OCI-LY7 (cell line): ENCODE results near the gene LAIR2. TPM values are rescaled to one million over a fixed set of nuclear protein-coding genes. Genes with fewer than 3 reads are reported as not detected.

ENCODE experiments used
- BruUV-seq: library from RNA; stranded (reverse); fragments of 400-500 nt; replicated peaks from 2 replicates; lab custom pipeline; 2021; lab: Mats Ljungman, UMichigan
- CTCF ChIA-PET: fragments of 300-600 bp; sonication (Branson Sonifier 250); formaldehyde crosslinking; loops from one replicate; lab custom pipeline; 2022; ENCODE audit warnings: antibody characterized with exemption; ENCODE audit not compliant: unreplicated experiment; lab: Charles Lee
- POLR2A ChIA-PET: fragments of 300-600 bp; sonication (Branson Sonifier 250); formaldehyde crosslinking; loops from one replicate; lab custom pipeline; 2022; ENCODE audit warnings: antibody characterized with exemption; lab: Charles Lee
- DNase-seq: peaks from one replicate; pipeline ENCODE4 v3.0.0-alpha.2; 2015; ENCODE audit warnings: low spot score
- H2AFZ ChIP-seq: fragments of 200-600 bp; sonication (generic), shearing (Covaris generic); 2 replicates; pipeline ENCODE4 v1.6.1; 2014; ENCODE audit warnings: mild to moderate bottlenecking, antibody characterized with exemption, low read length, moderate library complexity
- H3K27ac ChIP-seq: fragments of 200-600 bp; sonication (generic); 2 replicates; pipeline ENCODE4 v1.5.1; 2014; ENCODE audit warnings: mixed run types, low read depth, mild to moderate bottlenecking, moderate library complexity, low read length, inconsistent platforms; ENCODE audit not compliant: poor library complexity, severe bottlenecking
- H3K36me3 ChIP-seq: fragments of 200-600 bp; sonication (generic); 2 replicates; pipeline ENCODE4 v1.6.1; 2014; ENCODE audit warnings: mild to moderate bottlenecking, antibody characterized with exemption, low read length, moderate library complexity, mixed read lengths; ENCODE audit not compliant: insufficient read depth
- H3K4me1 ChIP-seq: fragments of 200-600 bp; sonication (generic); 2 replicates; pipeline ENCODE4 v1.5.1; 2014; ENCODE audit warnings: mild to moderate bottlenecking, low read length; ENCODE audit not compliant: insufficient read depth, poor library complexity, severe bottlenecking
- H3K4me2 ChIP-seq: fragments of 200-600 bp; sonication (generic); 2 replicates; pipeline ENCODE4 v1.6.1; 2014; ENCODE audit warnings: mild to moderate bottlenecking, low read length
- H3K4me3 ChIP-seq: fragments of 200-600 bp; sonication (generic); 2 replicates; pipeline ENCODE4 v1.5.1; 2014; ENCODE audit warnings: mild to moderate bottlenecking, low read depth, low read length; ENCODE audit not compliant: poor library complexity, severe bottlenecking
- H3K79me2 ChIP-seq: fragments of 200-600 bp; sonication (generic); 2 replicates; pipeline ENCODE4 v1.6.1; 2016; ENCODE audit warnings: low read depth, mild to moderate bottlenecking, low read length, moderate library complexity, mixed read lengths; ENCODE audit not compliant: insufficient read depth
- H3K9me2 ChIP-seq: fragments of 200-600 bp; sonication (generic); 2 replicates; pipeline ENCODE4 v1.6.1; 2016; ENCODE audit warnings: mild to moderate bottlenecking, low read length, mixed read lengths; ENCODE audit not compliant: insufficient read depth
- H3K9me3 ChIP-seq: fragments of 200-600 bp; sonication (generic); 2 replicates; pipeline ENCODE4 v1.6.1; 2014; ENCODE audit warnings: mild to moderate bottlenecking, mixed run types, low read length, mixed read lengths
- H4K20me1 ChIP-seq: fragments of 200-600 bp; sonication (generic); 2 replicates; pipeline ENCODE4 v1.6.1; 2014; ENCODE audit warnings: mild to moderate bottlenecking, antibody characterized with exemption, low read length, moderate library complexity, mixed read lengths; ENCODE audit not compliant: insufficient read depth
- EZH2phosphoT487 ChIP-seq: fragments of 200-600 bp; sonication (generic); IDR thresholded peaks from 2 replicates; pipeline ENCODE4 v1.6.1; 2018; ENCODE audit warnings: low read depth, borderline replicate concordance, mild to moderate bottlenecking, mixed run types, antibody characterized with exemption, low read length, moderate library complexity, mixed read lengths
- intact Hi-C: fragments of 100-400 bp; cut with micrococcal nuclease; formaldehyde crosslinking; loops from one replicate; pipeline ENCODE4 v1.10.0; 2022; ENCODE audit not compliant: unreplicated experiment
- total RNA-seq, 2 experiments: library from RNA; depleted of rRNA in 1 of 2; stranded (reverse); fragments of >200 nt in 1 of 2; shearing (Covaris generic) in 1 of 2; gene quantifications; 2 replicates each; pipeline ENCODE4 v1.2.3, GENCODE V29; 2014 to 2022
- TF ChIP-seq, protein P1 (sequence below): fragments of 200-600 bp; sonication (generic); conservative IDR thresholded peaks from 2 replicates; pipeline ENCODE4 v1.5.1; 2014; ENCODE audit warnings: mild to moderate bottlenecking, antibody characterized with exemption, low read length, moderate library complexity, mixed read lengths

LAIR2 gene
- total RNA-seq, 2 experiments from 2014 or later = not detected

DNA sequence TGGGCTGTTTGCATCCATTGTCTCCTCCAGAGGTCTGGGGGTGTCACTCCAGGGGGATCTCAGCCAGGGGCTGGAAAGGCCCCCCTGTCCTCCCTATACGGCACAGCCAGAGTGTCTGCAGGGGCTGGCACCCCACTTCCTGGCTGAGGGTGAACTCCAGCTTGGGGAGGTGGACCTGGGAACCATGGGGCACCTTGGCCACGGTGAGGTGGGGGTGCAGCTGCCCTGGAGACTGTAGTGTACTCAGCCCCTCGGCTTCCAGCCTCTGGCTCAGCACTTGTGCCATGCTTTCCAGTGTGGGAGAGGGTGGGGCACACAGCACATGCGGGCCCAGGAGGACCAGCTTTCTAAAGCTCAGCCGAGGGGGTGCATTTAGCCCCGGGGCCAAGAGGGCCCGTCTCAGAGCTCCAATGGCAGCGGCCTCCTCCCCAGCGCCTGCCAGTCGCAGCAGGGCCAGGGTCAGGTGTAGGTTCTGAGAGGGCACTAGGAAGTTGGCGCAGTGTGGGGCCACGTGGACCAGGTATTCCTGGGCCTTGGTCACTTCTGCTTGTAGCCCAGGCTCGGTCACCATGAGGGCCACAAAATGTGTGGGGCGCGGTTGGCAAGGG, 40.5 kb upstream of the LAIR2 start:
- ChIA-PET CTCF (no interaction called here), POLR2A (no interaction called here)
- Histone ChIP-seq H3K4me1 (peaks cover 20% of the 10 kb centered on the region), H3K4me2 (peak overlapping the region; percentile 88), H3K9me3 (no peaks in the 10 kb centered on the region), H3K36me3 (peaks cover 54% of the 10 kb centered on the region), H3K4me3 (peak overlapping the region; percentile 76), H3K9me2 (no peaks in the 10 kb centered on the region), H2AFZ (no peak overlapping the region), H4K20me1 (no peaks in the 10 kb centered on the region; the same call in 1 of the 2 replicates), H3K27ac (peak overlapping the region; percentile 92), H3K79me2 (no peaks in the 10 kb centered on the region)
- no peak for TF ChIP-seq EZH2phosphoT487
- TF ChIP-seq, protein P1, sequence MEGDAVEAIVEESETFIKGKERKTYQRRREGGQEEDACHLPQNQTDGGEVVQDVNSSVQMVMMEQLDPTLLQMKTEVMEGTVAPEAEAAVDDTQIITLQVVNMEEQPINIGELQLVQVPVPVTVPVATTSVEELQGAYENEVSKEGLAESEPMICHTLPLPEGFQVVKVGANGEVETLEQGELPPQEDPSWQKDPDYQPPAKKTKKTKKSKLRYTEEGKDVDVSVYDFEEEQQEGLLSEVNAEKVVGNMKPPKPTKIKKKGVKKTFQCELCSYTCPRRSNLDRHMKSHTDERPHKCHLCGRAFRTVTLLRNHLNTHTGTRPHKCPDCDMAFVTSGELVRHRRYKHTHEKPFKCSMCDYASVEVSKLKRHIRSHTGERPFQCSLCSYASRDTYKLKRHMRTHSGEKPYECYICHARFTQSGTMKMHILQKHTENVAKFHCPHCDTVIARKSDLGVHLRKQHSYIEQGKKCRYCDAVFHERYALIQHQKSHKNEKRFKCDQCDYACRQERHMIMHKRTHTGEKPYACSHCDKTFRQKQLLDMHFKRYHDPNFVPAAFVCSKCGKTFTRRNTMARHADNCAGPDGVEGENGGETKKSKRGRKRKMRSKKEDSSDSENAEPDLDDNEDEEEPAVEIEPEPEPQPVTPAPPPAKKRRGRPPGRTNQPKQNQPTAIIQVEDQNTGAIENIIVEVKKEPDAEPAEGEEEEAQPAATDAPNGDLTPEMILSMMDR = no peak
- intact Hi-C loops = no loop called here
- no TSS peak for BruUV-seq
- DNase-seq = no peak

DNA sequence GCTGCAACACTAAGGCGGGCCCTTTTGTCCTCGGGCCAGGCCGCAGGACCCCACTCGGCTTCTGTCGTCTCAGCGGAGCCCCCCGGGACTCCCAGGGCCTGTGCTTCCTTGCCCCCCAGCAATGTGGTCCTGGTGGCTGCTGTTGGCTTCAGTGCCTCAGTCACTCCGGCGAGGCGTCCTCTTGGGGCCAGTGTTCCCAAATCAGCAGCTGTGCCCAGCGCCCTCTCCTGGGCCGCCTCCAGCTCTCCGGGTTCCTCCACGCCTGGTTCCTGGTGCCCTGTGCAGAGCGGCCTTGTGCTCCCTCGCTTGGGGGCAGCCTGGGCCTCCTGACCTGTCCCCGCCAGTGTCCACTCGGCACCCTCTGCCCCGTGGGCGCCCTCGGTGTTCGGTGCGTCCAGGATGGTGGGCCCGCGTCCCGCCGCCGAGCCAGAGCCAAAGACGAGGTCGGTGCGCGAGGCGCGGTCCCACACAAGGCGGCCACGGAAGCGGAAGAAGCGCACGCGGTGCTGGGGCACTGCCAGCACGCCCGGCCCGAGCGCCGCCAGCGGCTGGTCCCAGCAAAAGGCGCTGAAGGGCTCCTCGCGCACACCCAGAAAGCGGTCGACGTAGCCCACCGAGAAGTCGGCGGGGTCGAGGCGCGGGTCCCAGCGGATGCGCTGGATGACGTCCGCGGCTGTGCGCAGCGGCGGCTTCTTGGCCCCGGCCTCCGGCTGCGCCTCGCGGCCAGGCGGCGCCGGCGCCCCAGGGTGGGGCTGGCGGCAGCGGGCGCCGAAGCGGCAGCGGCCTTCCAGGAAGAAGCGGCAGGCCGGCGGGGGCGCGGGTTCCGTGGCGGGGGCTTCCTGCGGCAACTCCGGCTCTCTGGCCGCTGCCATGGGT, 39.7 kb upstream of the LAIR2 start:
- peaks cover 20% of the 10 kb centered on the region for H3K4me1 ChIP-seq
- H3K4me2 ChIP-seq = peak overlapping the region; percentile 88
- H4K20me1 ChIP-seq = no peaks in the 10 kb centered on the region; the same call in 1 of the 2 replicates
- H2AFZ ChIP-seq = no peak overlapping the region
- peak overlapping the region; percentile 76 for H3K4me3 ChIP-seq
- CTCF ChIA-PET = no interaction called here
- intact Hi-C loops = no loop called here
- no peaks in the 10 kb centered on the region for H3K9me2 ChIP-seq
- no peaks in the 10 kb centered on the region for H3K79me2 ChIP-seq
- DNase-seq = peak; percentile 62
- TF ChIP-seq, protein P1 = peak; percentile 10; the same call in 1 of the 2 replicates
- no peak for TF ChIP-seq EZH2phosphoT487
- peaks cover 46% of the 10 kb centered on the region for H3K36me3 ChIP-seq
- no peaks in the 10 kb centered on the region for H3K9me3 ChIP-seq
- POLR2A ChIA-PET = no interaction called here
- peak overlapping the region; percentile 92 for H3K27ac ChIP-seq
- no TSS peak for BruUV-seq
